Mononuclear cell (primary cell): Measurements from ENCODE around the gene PAX7. TPM values are rescaled to one million over a fixed set of nuclear protein-coding genes. Genes with fewer than 3 reads are reported as not detected.
"Not testable (repeated sequence)": the region's sequence is repeated elsewhere in the genome, so short reads cannot be mapped to it uniquely, and the experiment has no call there.

Experiments
- H3K27me3 ChIP-seq: 2 replicates; pipeline ENCODE4 v1.6.0; 2011; ENCODE audit warnings: low read length, control low read depth; ENCODE audit not compliant: insufficient read depth
- H3K4me1 ChIP-seq: 2 replicates; pipeline ENCODE4 v1.5.1; 2011; ENCODE audit warnings: mild to moderate bottlenecking, low read length, control low read depth; ENCODE audit not compliant: insufficient read depth
- H3K4me3 ChIP-seq: 2 replicates; pipeline ENCODE4 v1.5.1; 2011; ENCODE audit warnings: mild to moderate bottlenecking, low read length, moderate library complexity
- H3K9me3 ChIP-seq: 2 replicates; pipeline ENCODE4 v1.5.1; 2011; ENCODE audit warnings: low read depth, mild to moderate bottlenecking, control low read depth, low read length
- total RNA-seq: library from RNA; depleted of rRNA; stranded (reverse); fragments of >200 nt; gene quantifications from one replicate; pipeline ENCODE4 v1.2.3, GENCODE V29; 2012

The PAX7 gene
- total RNA-seq, 1 donor, result not detected

GRCh38 chr1:18731591-18732235 lies 101.1 kb downstream of the PAX7 start:
- H3K4me3 ChIP-seq, result no peak overlapping the region
- no peaks in the 10 kb centered on the region for H3K27me3 ChIP-seq
- H3K4me1 ChIP-seq, result no peaks in the 10 kb centered on the region
- no peaks in the 10 kb centered on the region for H3K9me3 ChIP-seq

GRCh38 chr1:18732686-18733085 lies 102.0 kb downstream of the PAX7 start:
- Histone ChIP-seq H3K4me3 (no peak overlapping the region), H3K27me3 (no peaks in the 10 kb centered on the region), H3K9me3 (no peaks in the 10 kb centered on the region), H3K4me1 (no peaks in the 10 kb centered on the region)

- Histone ChIP-seq H3K27me3 (no peaks in the 10 kb centered on the region), H3K4me1 (no peaks in the 10 kb centered on the region), H3K9me3 (no peaks in the 10 kb centered on the region)
Measured at GRCh38 chr1:18734001-18734400, 103.4 kb downstream of the PAX7 start.

GRCh38 chr1:18734461-18735223 lies 104.0 kb downstream of the PAX7 start:
- H3K27me3 ChIP-seq, result no peaks in the 10 kb centered on the region
- no peaks in the 10 kb centered on the region for H3K9me3 ChIP-seq
- no peak overlapping the region for H3K4me3 ChIP-seq
- H3K4me1 ChIP-seq, result no peaks in the 10 kb centered on the region

More at GRCh38 chr1:18734001-18734400, 103.4 kb downstream of the PAX7 start:
- no peak overlapping the region for H3K4me3 ChIP-seq

GRCh38 chr1:18735224-18735997 lies 104.8 kb downstream of the PAX7 start:
- Histone ChIP-seq H3K4me1 (no peaks in the 10 kb centered on the region), H3K4me3 (no peak overlapping the region), H3K27me3 (no peaks in the 10 kb centered on the region), H3K9me3 (no peaks in the 10 kb centered on the region)

- no peaks in the 10 kb centered on the region for H3K27me3 ChIP-seq
- H3K4me1 ChIP-seq, result no peaks in the 10 kb centered on the region
- no peaks in the 10 kb centered on the region for H3K9me3 ChIP-seq
- H3K4me3 ChIP-seq, result no peak overlapping the region
Measured at GRCh38 chr1:18736958-18737357, 106.3 kb downstream of the PAX7 start.

- H3K27me3 ChIP-seq, result no peaks in the 10 kb centered on the region
- no peaks in the 10 kb centered on the region for H3K9me3 ChIP-seq
- H3K4me3 ChIP-seq, result no peak overlapping the region
- H3K4me1 ChIP-seq, result no peaks in the 10 kb centered on the region
Measured at GRCh38 chr1:18738126-18738525, 107.5 kb downstream of the PAX7 start.

- Histone ChIP-seq H3K27me3 (no peaks in the 10 kb centered on the region), H3K4me1 (no peaks in the 10 kb centered on the region), H3K4me3 (no peak overlapping the region), H3K9me3 (no peaks in the 10 kb centered on the region)
Measured at GRCh38 chr1:18738617-18739016, 108.0 kb downstream of the PAX7 start.

- Histone ChIP-seq H3K9me3 (no peaks in the 10 kb centered on the region), H3K4me1 (no peaks in the 10 kb centered on the region), H3K27me3 (no peaks in the 10 kb centered on the region), H3K4me3 (no peak overlapping the region)
Measured at GRCh38 chr1:18739408-18739807, 108.8 kb downstream of the PAX7 start.

- Histone ChIP-seq H3K9me3 (no peaks in the 10 kb centered on the region), H3K27me3 (no peaks in the 10 kb centered on the region), H3K4me1 (no peaks in the 10 kb centered on the region), H3K4me3 (no peak overlapping the region)
Measured at GRCh38 chr1:18739897-18740296, 109.3 kb downstream of the PAX7 start.

- Histone ChIP-seq H3K4me1 (no peaks in the 10 kb centered on the region), H3K9me3 (no peaks in the 10 kb centered on the region), H3K27me3 (no peaks in the 10 kb centered on the region), H3K4me3 (no peak overlapping the region)
Measured at GRCh38 chr1:18740617-18741016, 110.0 kb downstream of the PAX7 start.

- Histone ChIP-seq H3K4me3 (no peak overlapping the region), H3K27me3 (no peaks in the 10 kb centered on the region), H3K4me1 (no peaks in the 10 kb centered on the region), H3K9me3 (no peaks in the 10 kb centered on the region)
Measured at GRCh38 chr1:18743233-18743632, 112.6 kb downstream of the PAX7 start.

- H3K4me1 ChIP-seq, H3K4me3 ChIP-seq, H3K9me3 ChIP-seq, H3K27me3 ChIP-seq: not testable (repeated sequence)
Measured at GRCh38 chr1:18744381-18744780, 113.7 kb downstream of the PAX7 start.

GRCh38 chr1:18746981-18747380 lies 116.3 kb downstream of the PAX7 start:
- no peak overlapping the region for H3K4me3 ChIP-seq
- no peaks in the 10 kb centered on the region for H3K9me3 ChIP-seq
- H3K27me3 ChIP-seq, result no peaks in the 10 kb centered on the region
- H3K4me1 ChIP-seq, result no peaks in the 10 kb centered on the region

- Histone ChIP-seq H3K4me1 (no peaks in the 10 kb centered on the region), H3K4me3 (no peak overlapping the region), H3K9me3 (no peaks in the 10 kb centered on the region), H3K27me3 (no peaks in the 10 kb centered on the region)
Measured at GRCh38 chr1:18747671-18748070, 117.0 kb downstream of the PAX7 start.
